ENCODE measurements around the gene GALNT8. TPM values are rescaled to one million over a fixed set of nuclear protein-coding genes. Genes with fewer than 3 reads are reported as not detected.

Gene GALNT8
- total and polyA plus RNA-seq, 2 of the 8 experiments (the other 6 are each of a cell fraction or from before 2014, with no cell fraction given): 4.7 to 8.3 TPM

GRCh38 chr12:4817880-4818279 is 97.7 kb downstream of the GALNT8 start (continued):
- TF ChIP-seq TEAD4 (IDR thresholded peaks at IDR 0.05; ENCODE audit: low read depth, low read length): no peak
- TF ChIP-seq SP1 (IDR thresholded peaks at IDR 0.05; ENCODE audit: low read depth, low read length): no peak
- TF ChIP-seq CHD1 (IDR thresholded peaks at IDR 0.05; ENCODE audit: low read depth, low read length): no peak

Measured in H1 (cell line).